Endothelial cell of umbilical vein (primary cell): ENCODE measurements around the gene NEDD4L. TPM values are rescaled to one million over a fixed set of nuclear protein-coding genes. Genes with fewer than 3 reads are reported as not detected.

Experiments used
- BruUV-seq: library from RNA; stranded (reverse); fragments of 400-500 nt; replicated peaks from 2 replicates; lab custom pipeline; 2021; lab: Mats Ljungman, UMichigan
- CTCF ChIA-PET: fragments of 300-600, 350-600 bp; sonication (Branson Sonifier 250); formaldehyde crosslinking; loops from one replicate; lab custom pipeline; 2021; ENCODE audit warnings: antibody characterized with exemption, inconsistent platforms; lab: Charles Lee
- POLR2A ChIA-PET: fragments of 300-600, 350-600 bp; sonication (Branson Sonifier 250); formaldehyde crosslinking; loops from one replicate; lab custom pipeline; 2021; ENCODE audit warnings: antibody characterized with exemption, inconsistent platforms; lab: Charles Lee
- DNase-seq: peaks from one replicate; pipeline ENCODE4 v3.0.0-alpha.2; 2011; ENCODE audit warnings: low read depth, low spot score
- FAIRE-seq: peaks from 2 replicates; lab custom pipeline; 2011; peaks lifted over from hg19 to GRCh38; lab: Jason Lieb, UNC
- H2AFZ ChIP-seq: 2 replicates; pipeline ENCODE4 v1.6.0; 2012; ENCODE audit warnings: low read depth, low read length, control low read depth, inconsistent platforms
- H3K27ac ChIP-seq: 2 replicates; pipeline ENCODE4 v1.5.1; 2011; ENCODE audit warnings: low read depth, mild to moderate bottlenecking, control low read depth, low read length, moderate library complexity; ENCODE audit not compliant: insufficient read depth
- H3K27me3 ChIP-seq, 2 experiments: 2 replicates each; pipeline versions ENCODE4 v1.6.0 to v1.6.1; 2011; ENCODE audit warnings: low read length in 2 of 2, mixed read lengths in 1 of 2; ENCODE audit not compliant: control insufficient read depth in 2 of 2, insufficient read depth in 2 of 2
- H3K36me3 ChIP-seq, 2 experiments: 2 replicates in 1 of 2; 3 replicates in 1 of 2; pipeline ENCODE4 v1.5.1; 2011; ENCODE audit warnings: low read length in 2 of 2, mild to moderate bottlenecking in 1 of 2, moderate library complexity in 1 of 2; ENCODE audit not compliant: control insufficient read depth in 2 of 2, insufficient read depth in 2 of 2; ENCODE audit errors: extremely low read depth in 1 of 2
- H3K4me1 ChIP-seq: 3 replicates; pipeline ENCODE4 v1.5.1; 2011; ENCODE audit warnings: mild to moderate bottlenecking, low read length; ENCODE audit not compliant: control insufficient read depth, insufficient read depth; ENCODE audit errors: extremely low read depth
- H3K4me2 ChIP-seq: 2 replicates; pipeline ENCODE4 v1.6.1; 2011; ENCODE audit warnings: low read length, control low read depth, mixed read lengths; ENCODE audit not compliant: insufficient read depth
- H3K4me3 ChIP-seq, 3 experiments: fragments of 200-600 bp in 1 of 3; sonication (generic), shearing (Covaris generic) in 1 of 3; replicated peaks in 1 of 3; 2 replicates each; pipeline ENCODE4 v1.5.1; 2011 to 2016; ENCODE audit warnings: control low read depth in 3 of 3, low read length in 3 of 3, mild to moderate bottlenecking in 2 of 3, inconsistent platforms in 1 of 3, low read depth in 1 of 3, moderate library complexity in 1 of 3; ENCODE audit not compliant: insufficient read depth in 1 of 3
- H3K79me2 ChIP-seq: 2 replicates; pipeline ENCODE4 v1.6.0; 2012; ENCODE audit warnings: low read length, inconsistent platforms; ENCODE audit not compliant: control insufficient read depth, insufficient read depth
- H3K9ac ChIP-seq: replicated peaks from 2 replicates; pipeline ENCODE3; 2011; ENCODE audit warnings: low read length, control low read depth; ENCODE audit not compliant: insufficient read depth; ENCODE audit errors: extremely low read depth
- H3K9me1 ChIP-seq: replicated peaks from 3 replicates; pipeline ENCODE4 v1.6.0; 2011; ENCODE audit warnings: mild to moderate bottlenecking, low read length; ENCODE audit not compliant: control insufficient read depth, insufficient read depth; ENCODE audit errors: extremely low read depth
- H3K9me3 ChIP-seq: replicated peaks from 2 replicates; pipeline ENCODE4 v1.5.1; 2012; ENCODE audit warnings: low read length, inconsistent platforms; ENCODE audit not compliant: control insufficient read depth, insufficient read depth
- H4K20me1 ChIP-seq: replicated peaks from 2 replicates; pipeline ENCODE3; 2011; ENCODE audit warnings: mild to moderate bottlenecking, low read length; ENCODE audit not compliant: control insufficient read depth, insufficient read depth; ENCODE audit errors: extremely low read depth
- CTCF ChIP-seq, 2 donors: IDR thresholded peaks; 1 replicate in 1 of 2; 2 replicates in 1 of 2; pipeline ENCODE4 v1.5.1; 2011; ENCODE audit warnings: low read length in 2 of 2, mild to moderate bottlenecking in 2 of 2, moderate library complexity in 2 of 2, control low read depth in 1 of 2, inconsistent platforms in 1 of 2, low read depth in 1 of 2; ENCODE audit not compliant: insufficient read depth in 1 of 2; ENCODE audit errors: extremely low read depth in 1 of 2
- MAX ChIP-seq: IDR thresholded peaks from 2 replicates; pipeline ENCODE4 v1.6.1; 2011; ENCODE audit not compliant: insufficient read depth, insufficient read length
- dilution Hi-C: fragments of 300-500 bp; cut with MboI; formaldehyde crosslinking; loops from one replicate; pipeline ENCODE4 v1.15.0; 2019; ENCODE audit warnings: low sequenced_read_pairs; ENCODE audit not compliant: extremely low pct_ligation_motif_present
- intact Hi-C: fragments of 100-400 bp; cut with micrococcal nuclease; formaldehyde crosslinking; loops from one replicate; pipeline ENCODE4 v1.10.0; 2022
- polyA plus RNA-seq, 4 experiments: library from polyadenylated mRNA; depleted of rRNA in 3 of 4; stranded (reverse) in 3 of 4; unstranded in 1 of 4; fragments of >200 nt; gene quantifications; 2 replicates each; pipeline versions ENCODE4 v1.2.1 to v1.2.3, GENCODE V29; 2011 to 2012; ENCODE audit warnings: missing spikeins in 1 of 4
- total RNA-seq: library from RNA; stranded (reverse); gene quantifications from 2 replicates; pipeline ENCODE4 v1.2.3, GENCODE V29; 2021

Gene NEDD4L
- total and polyA plus RNA-seq, 2 donors (not counting 3 experiments of a cell fraction or from before 2014, with no cell fraction given), result 20.5 to 78.9 TPM

- Histone ChIP-seq H2AFZ (no peak overlapping the region), H4K20me1 (no peaks in the 10 kb centered on the region), H3K9me1 (no peaks in the 10 kb centered on the region), H3K79me2 (no peaks in the 10 kb centered on the region), H3K4me2 (no peak overlapping the region), H3K9me3 (no peaks in the 10 kb centered on the region), H3K9ac (no peak overlapping the region), H3K27me3 (no peaks in the 10 kb centered on the region), H3K4me3 (no peak overlapping the region), H3K36me3 (peaks cover 2% of the 10 kb centered on the region in 2 experiments), H3K27ac (no peak overlapping the region), H3K4me1 (peaks cover 5% of the 10 kb centered on the region)
- dilution Hi-C loops, result no loop called here
- no peak for TF ChIP-seq CTCF (IDR thresholded peaks at IDR 0.05; ENCODE audit: extremely low read depth in 1 of 2, insufficient read depth in 1 of 2, low read depth in 1 of 2, low read length in 2 of 2)
- DNase-seq (no peak), FAIRE-seq (no peak)
- intact Hi-C loops, result no loop called here
- POLR2A ChIA-PET, result no interaction called here
- no TSS peak for BruUV-seq
- CTCF ChIA-PET, result interaction anchor here (0.7 to 1.7 kb wide), 4 partner anchors 8 to 32 kb away, joined by 3 to 4 read pairs (median 4); no protein-coding TSS in a partner anchor
Measured at GRCh38 chr18:58344080-58344670, 300.1 kb downstream of the NEDD4L start.

- intact Hi-C loops (no loop called here), dilution Hi-C loops (no loop called here)
- Histone ChIP-seq H4K20me1 (no peaks in the 10 kb centered on the region), H3K36me3 (peaks cover 2% of the 10 kb centered on the region in 2 experiments), H3K27me3 (no peaks in the 10 kb centered on the region), H3K79me2 (no peaks in the 10 kb centered on the region), H3K9ac (no peak overlapping the region), H3K4me2 (no peak overlapping the region), H3K4me1 (no peaks in the 10 kb centered on the region), H3K27ac (no peak overlapping the region), H3K9me3 (no peaks in the 10 kb centered on the region), H2AFZ (no peak overlapping the region), H3K9me1 (no peaks in the 10 kb centered on the region), H3K4me3 (no peak overlapping the region)
- CTCF ChIA-PET, result interaction anchor here (0.7 to 1.7 kb wide), 4 partner anchors 9 to 31 kb away, joined by 3 to 4 read pairs (median 4); no protein-coding TSS in a partner anchor
- no peak for FAIRE-seq
- no peak for DNase-seq
- no TSS peak for BruUV-seq
- TF ChIP-seq MAX, result no peak
- POLR2A ChIA-PET, result no interaction called here
Measured at GRCh38 chr18:58344861-58345463, 300.9 kb downstream of the NEDD4L start.
